SKM-1 (cell line): Measurements from ENCODE around the gene MLLT3.

ENCODE experiments used
- DNase-seq: peaks from one replicate; lab custom pipeline; 2025; ENCODE audit not compliant: unreplicated experiment; lab: John Stamatoyannopoulos, UW

Gene MLLT3

GRCh38 chr9:20559231-20559890, 62.9 kb downstream of the MLLT3 start:
- DNase-seq, result no peak

GRCh38 chr9:20558566-20559016, 63.7 kb downstream of the MLLT3 start:
- DNase-seq, result no peak

DNA sequence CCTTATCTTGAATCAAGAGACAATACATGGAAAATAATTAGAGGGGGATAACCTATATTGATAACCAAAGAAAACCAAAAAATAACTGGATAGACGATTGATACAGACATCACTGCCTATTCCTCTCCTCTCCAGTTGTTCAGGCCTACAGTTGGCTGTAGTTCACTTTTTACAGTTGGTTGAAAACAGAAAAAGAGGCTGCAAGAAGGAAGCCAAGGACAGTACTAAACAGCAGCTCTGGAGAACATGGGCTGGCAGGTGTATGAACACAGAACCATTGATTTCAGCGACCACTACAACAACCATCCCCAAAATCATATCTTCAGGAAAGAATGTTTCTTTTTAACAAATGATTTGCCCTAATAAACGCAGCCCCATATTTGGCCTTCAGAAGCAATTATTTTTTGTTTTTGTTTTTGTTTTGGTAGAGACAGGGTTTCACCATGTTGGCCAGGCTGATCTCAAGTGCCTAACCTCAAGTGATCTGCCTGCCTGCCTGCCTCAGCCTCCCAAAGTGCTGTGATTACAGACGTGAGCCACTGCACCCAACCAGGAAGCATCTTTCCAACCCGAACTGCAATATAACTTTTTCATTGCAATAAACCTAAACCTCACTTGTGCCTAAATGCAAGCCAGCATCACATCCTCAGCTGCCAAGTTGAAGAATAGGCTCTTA, 64.3 kb downstream of the MLLT3 start:
- DNase-seq, result no peak

DNA sequence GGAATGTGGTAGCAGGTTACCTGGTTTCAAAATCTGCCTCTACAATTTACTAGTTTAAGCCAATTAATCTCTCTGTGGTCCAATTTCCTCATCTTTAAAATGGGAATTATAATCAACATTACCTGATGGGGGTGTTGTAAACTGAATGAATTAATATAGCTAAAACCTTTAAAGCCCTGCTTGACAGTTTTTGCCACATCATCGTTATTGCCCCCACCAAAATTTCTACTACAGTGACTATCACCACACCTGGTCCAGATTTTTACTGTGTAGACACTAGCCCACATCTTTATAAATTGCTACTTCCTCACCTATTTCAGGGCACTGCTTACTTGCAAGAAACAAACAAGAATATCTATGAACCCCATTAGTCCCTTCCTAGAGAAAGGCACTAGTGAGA, 65.0 kb downstream of the MLLT3 start:
- no peak for DNase-seq

- no peak for DNase-seq
These were observed 68.6 kb downstream of the MLLT3 start for GRCh38 chr9:20553558-20554149.

DNA sequence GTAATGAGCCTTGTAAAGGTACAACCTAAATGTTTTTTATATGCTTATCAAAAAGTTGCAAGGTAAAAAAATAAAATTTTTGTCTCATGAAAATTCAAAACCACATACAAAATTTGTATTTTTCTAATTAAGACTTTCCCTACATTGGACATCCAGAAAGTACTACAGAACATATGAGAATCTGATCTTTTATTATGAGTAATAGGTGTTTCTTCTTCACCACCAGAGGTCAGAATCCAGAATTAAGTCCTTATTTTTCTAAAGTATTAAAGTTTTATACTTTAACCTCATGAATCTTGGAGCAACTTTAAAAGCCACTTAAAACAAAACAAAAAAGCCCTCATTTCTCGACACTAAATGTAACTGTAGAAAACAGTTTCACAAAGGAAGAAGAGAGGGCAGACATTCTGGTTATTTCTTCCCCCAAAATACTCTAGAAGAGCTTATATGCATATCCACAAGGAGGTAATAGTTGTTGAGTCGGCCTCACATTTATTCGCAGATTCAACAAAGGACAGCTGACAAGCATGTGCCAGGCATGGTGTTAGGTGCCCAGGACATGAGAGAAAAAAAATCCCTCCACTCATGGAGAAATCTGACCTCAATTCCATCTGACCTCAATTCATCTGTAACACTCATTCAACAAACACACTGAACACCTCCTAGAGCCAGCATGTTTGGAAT, 69.3 kb downstream of the MLLT3 start:
- no peak for DNase-seq

DNA sequence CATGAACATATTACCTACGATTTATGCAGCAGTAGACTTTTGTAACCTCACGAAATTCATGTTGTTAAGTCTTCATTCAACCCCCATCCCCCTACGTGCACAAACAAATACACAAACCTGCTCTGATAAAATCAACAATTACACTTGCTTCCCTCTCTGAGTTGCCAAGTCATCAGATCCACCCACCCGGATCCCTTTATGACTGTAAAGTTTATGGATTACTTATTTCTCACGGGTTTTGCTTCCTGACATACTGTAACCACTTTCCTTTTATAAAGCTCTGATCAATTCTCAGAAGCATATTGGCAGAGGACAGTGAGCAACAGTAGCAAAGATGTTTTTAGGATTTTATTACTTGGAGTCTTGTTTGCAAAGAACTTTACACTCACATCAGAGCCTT, 70.5 kb downstream of the MLLT3 start:
- DNase-seq, result no peak

DNA sequence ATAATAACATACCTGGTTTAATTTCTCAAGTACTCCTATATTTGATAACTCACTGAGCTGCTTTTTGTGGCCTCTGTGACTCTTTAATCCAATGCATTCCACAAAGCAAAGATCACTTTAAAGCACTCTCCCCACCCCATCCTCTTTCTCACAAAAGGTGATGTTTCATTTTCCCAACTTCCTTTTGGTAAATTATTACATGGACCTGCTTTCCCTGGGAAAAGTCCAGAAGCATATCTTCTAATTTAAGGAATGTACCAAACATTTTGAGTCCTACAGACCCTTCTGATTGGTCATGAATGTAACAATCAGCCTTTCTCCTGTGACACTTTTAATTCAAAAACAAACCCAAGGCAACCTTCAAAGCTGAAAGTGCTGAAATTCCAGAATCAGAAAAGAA, 71.1 kb downstream of the MLLT3 start:
- no peak for DNase-seq

DNA sequence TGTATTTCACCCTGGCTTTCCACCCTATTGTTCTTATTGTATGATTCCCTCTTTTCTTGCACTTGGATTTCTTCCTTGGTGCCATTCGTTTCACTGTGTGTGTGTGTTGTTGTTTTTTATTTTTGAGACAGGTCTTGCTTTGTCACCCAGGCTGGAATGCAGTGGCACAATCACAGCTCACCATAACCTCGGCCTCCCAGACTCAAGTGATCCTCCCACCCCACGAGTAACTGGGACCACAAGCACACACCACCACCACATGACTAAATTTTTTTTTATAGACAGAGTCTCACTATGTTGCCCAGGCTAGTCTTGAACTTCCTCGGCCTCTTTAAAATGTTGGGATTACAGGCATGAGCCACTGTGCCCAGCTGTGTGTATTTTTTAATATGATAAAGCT, 72.0 kb downstream of the MLLT3 start:
- DNase-seq, result no peak

DNA sequence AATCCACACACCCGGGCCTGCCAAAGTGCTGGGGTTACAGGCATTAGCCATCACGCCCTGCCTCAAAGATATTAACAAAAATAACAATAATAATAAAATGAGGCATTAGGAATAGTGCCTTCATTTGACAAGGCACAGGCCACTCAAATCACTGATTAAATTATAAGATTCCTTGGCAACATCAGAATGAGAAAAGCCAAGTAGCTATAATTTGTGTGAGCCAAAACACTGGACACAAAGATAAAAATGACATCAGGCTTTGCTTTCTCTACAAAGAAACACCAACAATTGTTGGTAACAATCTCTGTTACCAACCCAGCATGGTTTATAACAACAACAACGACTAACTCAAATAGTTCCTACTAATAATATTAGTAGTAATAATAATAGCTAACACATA, 73.2 kb downstream of the MLLT3 start:
- no peak for DNase-seq

DNA sequence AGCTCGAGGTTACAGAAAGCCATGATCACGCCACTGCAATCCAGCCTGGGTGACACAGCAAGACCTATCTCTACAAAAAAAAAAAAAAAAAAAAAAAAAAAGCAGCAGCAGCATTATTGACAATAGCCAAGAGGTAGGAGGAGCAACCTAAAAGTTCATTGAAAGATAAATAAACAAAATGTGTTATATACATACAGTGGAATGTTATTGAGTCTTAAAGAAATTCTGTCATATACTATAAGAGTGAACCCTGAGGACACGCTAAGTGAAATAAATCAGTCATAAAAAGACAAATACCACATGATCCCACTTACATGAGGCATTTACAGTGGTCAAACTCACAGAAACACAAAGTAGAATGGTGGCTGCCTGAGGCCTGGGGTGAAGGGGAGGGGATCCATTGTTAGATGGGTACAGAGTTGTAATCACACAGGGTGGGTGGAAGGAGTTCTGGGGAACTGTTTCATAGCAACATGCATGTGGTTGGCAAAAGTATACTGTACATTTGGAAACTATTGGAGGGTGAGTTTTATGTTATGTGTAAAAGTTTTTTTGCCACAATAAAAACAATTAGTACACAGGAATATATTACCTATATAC, 77.2 kb downstream of the MLLT3 start:
- DNase-seq, result no peak

DNA sequence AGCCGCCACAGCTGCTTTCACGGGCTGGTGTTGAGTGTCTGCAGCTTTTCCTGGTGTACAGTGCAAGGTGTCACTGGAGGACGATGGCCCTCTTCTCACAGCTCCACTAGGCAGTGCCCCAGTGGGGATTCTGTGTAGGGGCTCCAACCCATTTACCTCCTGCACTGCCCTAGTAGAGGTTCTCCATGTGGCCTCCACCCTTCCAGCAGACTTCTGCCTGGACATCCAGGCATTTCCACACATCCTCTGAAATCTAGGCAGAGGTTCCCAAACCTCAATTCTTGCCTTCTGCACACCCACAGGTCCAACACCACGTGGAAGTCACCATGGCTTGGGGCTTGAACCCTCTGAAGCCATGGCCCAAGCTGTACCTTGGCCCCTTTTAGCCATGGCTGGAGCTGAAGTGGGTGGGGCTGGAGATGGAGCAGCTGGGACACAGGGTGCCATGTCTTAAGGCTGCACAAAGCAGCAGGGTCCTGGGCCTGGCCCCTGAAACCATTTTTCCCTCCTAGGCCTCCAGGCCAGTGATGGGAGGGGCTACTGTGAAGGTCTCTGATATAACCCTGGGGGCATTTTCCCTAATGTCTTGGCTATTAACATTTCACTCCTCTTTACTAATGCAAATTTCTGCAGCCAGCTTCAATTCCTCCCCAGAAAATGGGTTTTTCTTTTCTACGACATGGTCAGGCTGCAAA, 82.0 kb downstream of the MLLT3 start:
- DNase-seq, result no peak

DNA sequence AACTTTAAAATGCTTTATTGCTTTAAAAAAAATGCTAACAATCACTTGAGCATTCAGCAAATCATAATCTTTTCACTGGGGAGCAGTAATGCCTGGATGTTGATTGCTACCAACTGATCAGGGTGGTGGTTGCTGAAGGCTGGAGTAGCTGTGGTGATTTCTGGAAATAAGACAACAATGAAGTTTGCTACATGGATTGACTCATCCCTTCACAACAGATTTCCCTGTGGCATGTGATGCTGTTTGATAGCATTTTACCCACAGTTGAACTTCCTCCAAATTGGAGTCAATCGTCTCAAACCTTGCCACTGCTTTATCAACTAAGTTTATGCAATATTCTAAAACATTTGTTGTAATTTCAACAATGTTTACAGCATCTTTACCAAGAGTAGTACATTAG, 83.3 kb downstream of the MLLT3 start:
- DNase-seq, result no peak

DNA sequence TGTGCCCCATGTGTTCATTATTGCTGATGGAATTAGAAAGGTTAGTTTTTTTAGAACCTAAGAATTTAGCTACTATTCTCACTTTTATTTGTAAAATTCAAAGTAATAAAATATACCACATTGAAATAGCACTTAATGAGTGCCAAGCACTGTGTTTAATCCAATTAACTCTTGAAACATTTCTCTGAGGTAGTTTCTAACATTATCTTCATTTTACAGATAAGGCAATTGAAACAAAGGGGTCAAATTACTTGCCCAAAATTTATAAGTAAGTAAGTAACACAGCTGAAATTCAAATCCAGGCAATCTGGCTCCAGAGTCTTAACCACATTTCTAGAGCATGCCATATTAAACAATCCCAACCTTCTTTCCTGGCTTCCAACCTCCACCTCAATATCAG, 84.2 kb downstream of the MLLT3 start:
- DNase-seq, result no peak

DNA sequence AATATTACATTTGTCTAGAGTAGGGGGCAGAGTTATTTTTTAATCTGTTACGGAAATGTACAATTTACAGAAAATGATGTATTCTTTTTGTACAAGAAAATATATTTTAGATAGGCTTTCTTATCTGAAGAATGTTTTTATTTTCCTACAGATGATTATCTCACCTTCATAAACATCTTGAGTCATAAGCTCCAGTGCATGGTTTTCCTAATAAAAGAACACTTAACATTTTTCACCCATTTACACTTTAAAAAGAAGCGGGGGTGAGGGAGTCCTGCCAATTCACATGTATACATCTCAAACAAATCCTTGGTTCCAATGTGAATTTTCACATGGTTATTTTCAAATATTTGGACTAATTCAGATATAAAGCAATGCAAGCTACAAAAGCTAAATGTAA, 85.0 kb downstream of the MLLT3 start:
- DNase-seq, result no peak

DNA sequence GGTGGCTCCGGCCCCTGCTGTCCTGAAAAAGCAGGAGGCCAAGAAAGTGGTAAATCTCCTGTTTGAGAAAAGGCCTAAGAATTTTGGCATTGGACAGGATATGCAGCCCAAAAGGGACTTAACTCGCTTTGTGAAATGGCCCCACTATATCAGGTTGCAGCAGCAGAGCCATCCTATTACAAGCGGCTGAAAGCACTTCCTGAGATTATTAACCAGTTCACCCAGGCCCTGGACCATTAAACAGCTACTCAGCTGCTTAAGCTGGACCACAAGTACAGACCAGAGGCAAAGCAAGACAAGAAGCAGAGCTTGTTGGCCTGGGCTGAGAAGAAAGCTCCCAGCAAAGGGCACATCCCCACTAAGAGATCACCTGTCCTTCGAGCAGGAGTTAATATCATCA, 89.7 kb downstream of the MLLT3 start:
- DNase-seq, result no peak

GRCh38 chr9:20529837-20530236, 92.5 kb downstream of the MLLT3 start:
- no peak for DNase-seq

- no peak for DNase-seq
These were observed 94.0 kb downstream of the MLLT3 start for GRCh38 chr9:20528253-20528652.

DNA sequence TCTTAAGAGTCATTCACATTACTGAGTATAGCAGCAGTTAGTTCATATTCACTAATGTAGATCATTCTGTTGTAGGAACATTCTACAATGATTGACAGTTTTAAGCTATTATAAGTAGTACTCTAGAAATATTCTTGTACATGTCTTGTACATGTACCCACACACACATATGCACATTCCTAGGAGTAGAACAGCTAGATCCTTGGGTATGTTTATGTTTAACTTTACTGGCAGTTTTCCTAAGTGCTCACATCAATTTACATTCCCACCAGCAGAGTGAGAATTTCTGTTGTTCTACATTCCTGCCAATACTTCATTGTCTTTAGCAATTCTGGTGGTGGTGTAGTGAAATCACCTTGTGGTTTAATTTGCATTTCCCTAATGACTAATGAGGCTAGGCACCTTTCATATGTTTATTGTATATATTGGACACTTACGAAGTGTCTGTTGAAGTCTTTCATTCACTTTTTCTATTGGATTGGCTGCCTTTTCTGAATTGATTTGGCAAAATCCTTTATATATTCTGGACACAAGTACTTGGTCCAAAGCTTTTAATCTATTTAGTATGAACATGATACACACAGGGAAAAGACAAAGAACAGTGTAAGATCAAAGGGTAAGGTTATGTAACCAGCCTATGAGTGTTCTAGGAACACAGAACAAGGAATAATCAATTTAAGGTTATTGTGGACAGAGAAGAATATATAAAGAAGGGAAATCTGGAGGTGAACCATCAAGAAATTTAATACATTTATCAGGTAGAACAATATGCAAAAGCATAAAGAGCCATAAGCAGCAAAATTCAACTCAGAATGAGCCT, 95.6 kb downstream of the MLLT3 start:
- no peak for DNase-seq

DNA sequence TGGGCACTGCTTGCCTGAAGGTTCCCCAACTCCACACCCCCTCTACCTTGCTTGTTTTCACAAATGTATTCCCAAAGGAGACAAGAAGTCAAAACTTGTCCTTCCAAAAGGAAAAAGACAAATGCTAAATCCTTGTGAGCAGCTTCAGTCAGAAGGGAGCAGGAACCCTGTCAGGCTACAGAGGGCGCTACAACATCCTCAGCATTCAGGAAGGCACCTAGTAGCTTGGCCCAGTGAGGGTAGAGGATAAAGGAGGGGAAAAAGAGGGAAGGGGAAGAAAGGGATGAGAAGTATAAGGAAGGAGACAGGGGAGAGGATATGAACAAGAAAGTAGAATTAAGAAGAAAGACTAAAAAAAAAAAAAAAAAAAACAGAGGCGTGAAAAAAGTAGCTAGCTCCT, 97.5 kb downstream of the MLLT3 start:
- no peak for DNase-seq
